ENCODE measurements around the gene FILIP1.

DNA sequence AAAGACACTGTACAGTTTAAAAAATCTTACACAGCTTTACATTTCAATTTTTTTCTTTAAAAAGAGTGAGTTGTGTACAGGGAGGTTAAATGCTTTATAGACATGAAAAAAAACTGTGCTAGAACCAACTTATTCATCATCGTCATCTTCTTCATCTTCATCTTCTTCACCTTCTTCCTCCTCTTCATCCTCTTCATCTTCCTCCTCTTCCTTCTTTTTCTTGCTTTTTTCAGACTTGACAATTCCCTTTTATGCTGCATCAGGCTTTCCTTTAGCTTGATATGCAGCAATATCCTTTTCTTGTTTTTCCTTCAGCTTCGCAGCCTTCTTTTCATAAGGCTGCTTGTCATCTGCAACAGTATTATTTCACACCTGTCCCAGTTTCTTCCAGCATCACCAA, 174.7 kb downstream of the FILIP1 start:
- TF ChIP-seq CTCF (IDR thresholded peaks at IDR 0.05) = no peak
- TF ChIP-seq POLR2AphosphoS5 (IDR thresholded peaks at IDR 0.05) = no peak
- TF ChIP-seq POLR2A (IDR thresholded peaks at IDR 0.05) = no peak

Measured in stomach (tissue), 4 donors.